SK-N-SH (cell line): ENCODE results near the gene NEURL1. TPM values are rescaled to one million over a fixed set of nuclear protein-coding genes. Genes with fewer than 3 reads are reported as not detected.

Experiments
- CTCF ChIA-PET: fragments of 300-600, 350-600 bp; formaldehyde crosslinking; extraction: SDS; loops from one replicate; lab custom pipeline; 2021; lab: Yijun Ruan, JAX
- POLR2A ChIA-PET: fragments of 350-600 bp; sonication (Branson Sonifier 250); formaldehyde crosslinking; extraction: SDS; loops from one replicate; lab custom pipeline; 2020; ENCODE audit warnings: antibody characterized with exemption, inconsistent platforms; lab: Yijun Ruan, JAX
- DNase-seq: peaks from one replicate; pipeline ENCODE4 v3.0.0; 2012
- H2AFZ ChIP-seq: fragments of 200-600 bp; sonication (generic); 2 replicates; pipeline ENCODE4 v1.8.1; 2016; ENCODE audit warnings: antibody characterized with exemption, mild to moderate bottlenecking, low read depth
- H3F3A ChIP-seq: fragments of 200-600 bp; sonication (generic); replicated peaks from 2 replicates; pipeline ENCODE3; 2016; ENCODE audit warnings: antibody characterized with exemption, mild to moderate bottlenecking; ENCODE audit not compliant: insufficient read depth
- H3K27ac ChIP-seq, 2 experiments: fragments of 200-500 bp in 1 of 2; fragments of 200-600 bp in 1 of 2; sonication (Bioruptor generic) in 1 of 2; sonication (generic), shearing (Covaris generic) in 1 of 2; 2 replicates each; pipeline versions ENCODE4 v1.5.1 to v1.6.1; 2014 to 2016; ENCODE audit warnings: low read depth in 2 of 2, inconsistent platforms in 1 of 2, low read length in 1 of 2, mild to moderate bottlenecking in 1 of 2, mixed read lengths in 1 of 2
- H3K27me3 ChIP-seq: fragments of 200-600 bp; sonication (generic), shearing (Covaris generic); 2 replicates; pipeline ENCODE4 v1.6.1; 2016; ENCODE audit warnings: mixed run types; ENCODE audit not compliant: insufficient read depth
- H3K36me3 ChIP-seq, 2 experiments: fragments of 200-500 bp in 1 of 2; fragments of 200-600 bp in 1 of 2; sonication (Bioruptor generic) in 1 of 2; sonication (generic) in 1 of 2; replicated peaks in 1 of 2; 2 replicates each; pipeline versions ENCODE3 to v1.5.1; 2014 to 2016; ENCODE audit warnings: low read length in 1 of 2, mild to moderate bottlenecking in 1 of 2; ENCODE audit not compliant: insufficient read depth in 2 of 2, control insufficient read depth in 1 of 2
- H3K4me1 ChIP-seq, 2 experiments: fragments of 200-500 bp in 1 of 2; fragments of 200-600 bp in 1 of 2; sonication (Bioruptor generic) in 1 of 2; sonication (generic), shearing (Covaris generic) in 1 of 2; 2 replicates each; pipeline versions ENCODE4 v1.5.1 to v1.6.1; 2014 to 2016; ENCODE audit warnings: low read depth in 1 of 2, low read length in 1 of 2, mixed run types in 1 of 2; ENCODE audit not compliant: insufficient read depth in 2 of 2, control insufficient read depth in 1 of 2
- H3K4me2 ChIP-seq: fragments of 200-600 bp; sonication (generic), shearing (Covaris generic); 2 replicates; pipeline ENCODE4 v1.6.1; 2017; ENCODE audit warnings: mixed run types
- H3K4me3 ChIP-seq, 2 experiments: fragments of 200-500 bp in 1 of 2; fragments of 200-600 bp in 1 of 2; sonication (Bioruptor generic) in 1 of 2; sonication (generic), shearing (Covaris generic) in 1 of 2; 2 replicates each; pipeline versions ENCODE4 v1.5.1 to v1.8.1; 2014 to 2016; ENCODE audit warnings: low read depth in 2 of 2, inconsistent platforms in 1 of 2, low read length in 1 of 2, mild to moderate bottlenecking in 1 of 2, mixed read lengths in 1 of 2, moderate library complexity in 1 of 2
- H3K79me2 ChIP-seq: fragments of 200-600 bp; sonication (generic); 2 replicates; pipeline ENCODE4 v1.8.1; 2017; ENCODE audit warnings: mild to moderate bottlenecking; ENCODE audit not compliant: insufficient read depth
- H3K9ac ChIP-seq: fragments of 200-600 bp; sonication (generic); 2 replicates; pipeline ENCODE4 v1.6.1; 2017; ENCODE audit warnings: mixed run types
- H3K9me2 ChIP-seq: fragments of 200-600 bp; sonication (generic); 2 replicates; pipeline ENCODE4 v1.6.1; 2017; ENCODE audit warnings: mixed run types
- H3K9me3 ChIP-seq: fragments of 200-600 bp; sonication (generic); 2 replicates; pipeline ENCODE4 v1.6.1; 2017; ENCODE audit warnings: mixed run types, mild to moderate bottlenecking, moderate library complexity
- H4K20me1 ChIP-seq: fragments of 200-600 bp; sonication (generic); 2 replicates; pipeline ENCODE4 v1.6.1; 2017; ENCODE audit warnings: mild to moderate bottlenecking, mixed run types; ENCODE audit not compliant: insufficient read depth
- CHD2 ChIP-seq: fragments of 150-350 bp; IDR thresholded peaks from 2 replicates; pipeline ENCODE4 v1.6.1; 2018; ENCODE audit warnings: low read length; ENCODE audit not compliant: partially characterized antibody
- GATA2 ChIP-seq: sonication (generic); formaldehyde crosslinking; IDR thresholded peaks from 2 replicates; pipeline ENCODE4 v1.5.0; 2020; ENCODE audit warnings: mild to moderate bottlenecking, missing genetic modification reagents
- JUND ChIP-seq: IDR thresholded peaks from 2 replicates; pipeline ENCODE4 v1.4.0; 2012
- MAX ChIP-seq: IDR thresholded peaks from 2 replicates; pipeline ENCODE4 v1.4.0; 2012; ENCODE audit warnings: low read depth
- MEF2A ChIP-seq: IDR thresholded peaks from 2 replicates; pipeline ENCODE4 v1.4.0; 2012; ENCODE audit warnings: low read depth, borderline replicate concordance
- MXI1 ChIP-seq: IDR thresholded peaks from 2 replicates; pipeline ENCODE4 v1.6.1; 2012; ENCODE audit warnings: mild to moderate bottlenecking, low read depth, low read length, improper control_type of control experiment
- NFIC ChIP-seq: IDR thresholded peaks from 2 replicates; pipeline ENCODE4 v1.4.0; 2012; ENCODE audit warnings: borderline replicate concordance
- POLR2AphosphoS5 ChIP-seq: IDR thresholded peaks from 2 replicates; pipeline ENCODE4 v1.6.1; 2012; ENCODE audit warnings: low read depth, low read length
- RAD21 ChIP-seq: IDR thresholded peaks from 2 replicates; pipeline ENCODE4 v1.6.1; 2012; ENCODE audit warnings: mild to moderate bottlenecking, low read length
- TCF12 ChIP-seq: IDR thresholded peaks from 2 replicates; pipeline ENCODE4 v1.4.0; 2012
- USF1 ChIP-seq: IDR thresholded peaks from 2 replicates; pipeline ENCODE4 v1.4.0; 2012; ENCODE audit warnings: low read depth, borderline replicate concordance
- USF2 ChIP-seq: fragments of 150-350 bp; IDR thresholded peaks from 2 replicates; pipeline ENCODE4 v1.6.1; 2017; ENCODE audit warnings: antibody characterized with exemption, low read length, low read depth, borderline replicate concordance
- ZBTB33 ChIP-seq: IDR thresholded peaks from 2 replicates; pipeline ENCODE4 v1.4.0; 2012; ENCODE audit warnings: low read depth, borderline replicate concordance
- WGBS: methylation state at CpG from one replicate; pipeline ENCODE4 v1.1.6; 2017; ENCODE audit warnings: low lambda C conversion rate; 5-methylcytosine and 5-hydroxymethylcytosine counted together
- polyA plus RNA-seq, 3 experiments: library from polyadenylated mRNA; depleted of rRNA; stranded (reverse); fragments of >200 nt; gene quantifications; 2 replicates each; pipeline ENCODE4 v1.2.3, GENCODE V29; 2012
- TF ChIP-seq, protein P1 (sequence below): fragments of 200-600 bp; sonication (generic); IDR thresholded peaks from 2 replicates; pipeline ENCODE4 v1.6.1; 2017; ENCODE audit warnings: antibody characterized with exemption, mild to moderate bottlenecking, moderate library complexity

The NEURL1 gene
- polyA plus RNA-seq, 1 of the 3 experiments (the other 2 are of a cell fraction): 0.05 TPM

DNA sequence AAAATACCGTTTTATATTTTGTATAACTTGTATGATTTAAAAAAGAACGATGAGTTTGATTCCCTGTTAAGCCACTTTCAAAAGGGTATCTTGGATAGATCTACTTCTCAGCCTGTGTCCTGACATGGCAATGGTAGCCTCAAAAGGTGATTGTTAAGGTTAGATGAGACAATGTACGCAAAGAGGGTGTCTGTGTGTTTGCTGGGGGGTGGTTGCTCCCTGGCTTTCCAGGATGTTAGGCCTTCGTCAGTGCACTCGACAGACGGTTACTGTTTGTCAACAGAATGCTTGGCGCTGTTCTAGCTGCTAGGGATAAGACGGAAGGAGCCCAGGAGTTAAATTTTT lies 90.3 kb downstream of the NEURL1 start:
- no peak overlapping the region for H2AFZ ChIP-seq
- no peak overlapping the region for H3K27ac ChIP-seq
- H3K4me1 ChIP-seq: peaks cover 0 to 13% of the 10 kb centered on the region in 2 experiments; a peak in 1 of 4 replicates
- H3K79me2 ChIP-seq: no peaks in the 10 kb centered on the region
- H3F3A ChIP-seq: no peaks in the 10 kb centered on the region
- H3K4me2 ChIP-seq: no peak overlapping the region
- H3K36me3 ChIP-seq: no peaks in the 10 kb centered on the region
- TF ChIP-seq USF1 (no peak), RAD21 (no peak), CHD2 (no peak), JUND (no peak), TCF12 (no peak), POLR2AphosphoS5 (no peak), USF2 (no peak), GATA2 (CRISPR knock-in tag) (no peak), NFIC (no peak), MAX (no peak), ZBTB33 (no peak), MXI1 (no peak), MEF2A (no peak)
- TF ChIP-seq, protein P1, sequence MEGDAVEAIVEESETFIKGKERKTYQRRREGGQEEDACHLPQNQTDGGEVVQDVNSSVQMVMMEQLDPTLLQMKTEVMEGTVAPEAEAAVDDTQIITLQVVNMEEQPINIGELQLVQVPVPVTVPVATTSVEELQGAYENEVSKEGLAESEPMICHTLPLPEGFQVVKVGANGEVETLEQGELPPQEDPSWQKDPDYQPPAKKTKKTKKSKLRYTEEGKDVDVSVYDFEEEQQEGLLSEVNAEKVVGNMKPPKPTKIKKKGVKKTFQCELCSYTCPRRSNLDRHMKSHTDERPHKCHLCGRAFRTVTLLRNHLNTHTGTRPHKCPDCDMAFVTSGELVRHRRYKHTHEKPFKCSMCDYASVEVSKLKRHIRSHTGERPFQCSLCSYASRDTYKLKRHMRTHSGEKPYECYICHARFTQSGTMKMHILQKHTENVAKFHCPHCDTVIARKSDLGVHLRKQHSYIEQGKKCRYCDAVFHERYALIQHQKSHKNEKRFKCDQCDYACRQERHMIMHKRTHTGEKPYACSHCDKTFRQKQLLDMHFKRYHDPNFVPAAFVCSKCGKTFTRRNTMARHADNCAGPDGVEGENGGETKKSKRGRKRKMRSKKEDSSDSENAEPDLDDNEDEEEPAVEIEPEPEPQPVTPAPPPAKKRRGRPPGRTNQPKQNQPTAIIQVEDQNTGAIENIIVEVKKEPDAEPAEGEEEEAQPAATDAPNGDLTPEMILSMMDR: no peak
- H3K27me3 ChIP-seq: no peaks in the 10 kb centered on the region
- no peak for DNase-seq
- no peak overlapping the region for H3K9ac ChIP-seq
- no peaks in the 10 kb centered on the region for H3K9me2 ChIP-seq
- ChIA-PET POLR2A (no interaction called here), CTCF (interaction anchor here (0.8 to 1.5 kb wide), 4 partner anchors 16 to 98 kb away, joined by 3 to 8 read pairs (median 4); no protein-coding TSS in a partner anchor)
- no peaks in the 10 kb centered on the region for H3K9me3 ChIP-seq
- H3K4me3 ChIP-seq: no peak overlapping the region
- H4K20me1 ChIP-seq: no peaks in the 10 kb centered on the region
- WGBS: 87% methylated on average over 8 of the region's 8 CpGs
